NCI-H1092 treated with DMSO at 0.1 percent for 48 hours (cell line): ENCODE results near the gene MEF2A.

Source experiments
- DNase-seq: peaks from one replicate; lab custom pipeline; 2025; lab: John Stamatoyannopoulos, UW

MEF2A gene

DNA sequence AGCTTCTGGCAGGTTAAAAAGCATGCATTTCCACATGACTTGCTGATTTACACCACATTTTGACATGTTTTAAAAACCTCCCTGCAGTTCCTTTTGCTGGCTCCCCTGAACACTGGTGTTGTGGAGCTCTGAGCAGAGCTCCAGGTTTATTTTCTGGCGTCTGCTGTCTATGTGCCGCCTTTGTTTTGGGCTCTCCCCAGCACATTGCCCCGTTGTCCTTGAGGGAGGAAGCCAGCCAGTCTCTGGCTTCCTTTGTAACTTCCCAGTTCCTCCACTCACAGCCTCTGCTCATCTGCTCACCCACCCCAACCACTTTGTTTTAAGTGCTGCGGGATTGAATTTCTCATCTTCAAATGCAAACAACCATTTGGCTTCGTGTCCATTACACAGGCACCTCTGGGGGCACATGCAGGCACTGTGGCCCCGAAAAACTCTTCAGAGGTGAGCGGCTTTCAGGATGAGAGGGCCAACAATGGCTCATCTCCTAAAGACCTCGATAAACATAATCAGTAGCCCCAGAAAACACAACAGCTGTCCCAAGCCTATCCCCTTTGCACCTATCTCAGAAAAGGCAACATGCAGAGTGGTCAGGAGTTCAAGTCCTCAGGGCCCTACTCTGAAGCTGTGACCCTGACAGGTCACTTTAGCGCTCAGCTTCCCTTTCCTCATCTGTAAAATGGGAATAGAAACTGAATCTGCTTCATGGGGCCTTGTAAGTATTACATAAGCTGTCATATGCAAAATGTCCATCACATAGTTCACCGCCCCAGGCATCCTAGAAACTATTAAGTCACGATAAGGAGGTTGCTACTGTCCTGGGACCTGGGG is 1.3 kb upstream of the MEF2A start:
- DNase-seq = peak; percentile 47

DNA sequence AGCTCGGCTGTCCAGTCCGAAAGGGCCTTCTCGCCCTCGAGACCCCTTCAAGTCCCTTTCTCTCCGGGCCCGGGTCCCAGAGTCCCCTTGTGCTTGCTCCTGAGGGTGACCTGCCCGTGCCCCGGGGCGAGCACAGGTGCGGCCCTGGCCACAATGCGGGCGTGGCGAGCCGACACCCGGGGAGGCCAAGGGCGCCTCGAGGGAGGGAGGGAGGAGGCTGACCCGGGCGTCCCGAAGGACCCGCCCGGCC is 810 bp upstream of the MEF2A start:
- peak; percentile 19 for DNase-seq

DNA sequence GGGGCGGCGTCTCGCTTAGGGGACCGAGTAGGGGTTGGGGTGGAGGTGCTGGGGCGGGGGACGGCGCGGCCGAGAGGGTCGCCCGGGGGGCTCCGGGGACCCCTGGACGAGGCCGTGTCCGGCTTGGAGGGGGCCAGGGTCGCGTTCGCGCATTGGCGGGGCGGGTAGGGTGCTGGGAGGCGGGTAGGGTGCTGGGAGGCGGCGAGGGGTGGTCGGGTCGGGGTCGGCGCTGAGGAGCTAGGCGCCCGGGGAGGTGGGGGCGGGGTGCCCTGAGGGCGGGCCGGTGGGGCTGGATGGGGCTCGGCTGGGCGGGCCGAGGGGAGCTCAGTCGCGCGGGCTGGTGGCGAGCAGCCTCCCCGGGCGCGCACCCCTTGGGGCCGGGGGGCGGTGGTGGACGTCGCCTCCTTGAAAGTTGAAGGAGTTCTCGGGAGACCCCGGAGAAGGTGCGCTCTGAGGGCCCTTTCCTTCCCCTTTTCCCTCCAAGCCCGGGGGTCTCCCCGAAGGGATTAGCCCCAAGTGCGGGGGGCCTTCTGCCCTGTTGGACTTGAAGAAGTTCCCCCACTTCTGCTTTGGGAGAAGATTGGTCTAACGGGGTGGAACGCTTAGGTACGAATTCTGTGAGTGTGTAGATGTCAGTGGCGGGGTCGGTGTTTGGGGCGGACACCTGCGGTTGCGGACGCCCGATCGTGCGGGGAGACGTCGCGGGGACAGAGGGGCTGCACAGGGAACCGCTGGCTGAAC is 543 bp downstream of the MEF2A start:
- no peak for DNase-seq

DNA sequence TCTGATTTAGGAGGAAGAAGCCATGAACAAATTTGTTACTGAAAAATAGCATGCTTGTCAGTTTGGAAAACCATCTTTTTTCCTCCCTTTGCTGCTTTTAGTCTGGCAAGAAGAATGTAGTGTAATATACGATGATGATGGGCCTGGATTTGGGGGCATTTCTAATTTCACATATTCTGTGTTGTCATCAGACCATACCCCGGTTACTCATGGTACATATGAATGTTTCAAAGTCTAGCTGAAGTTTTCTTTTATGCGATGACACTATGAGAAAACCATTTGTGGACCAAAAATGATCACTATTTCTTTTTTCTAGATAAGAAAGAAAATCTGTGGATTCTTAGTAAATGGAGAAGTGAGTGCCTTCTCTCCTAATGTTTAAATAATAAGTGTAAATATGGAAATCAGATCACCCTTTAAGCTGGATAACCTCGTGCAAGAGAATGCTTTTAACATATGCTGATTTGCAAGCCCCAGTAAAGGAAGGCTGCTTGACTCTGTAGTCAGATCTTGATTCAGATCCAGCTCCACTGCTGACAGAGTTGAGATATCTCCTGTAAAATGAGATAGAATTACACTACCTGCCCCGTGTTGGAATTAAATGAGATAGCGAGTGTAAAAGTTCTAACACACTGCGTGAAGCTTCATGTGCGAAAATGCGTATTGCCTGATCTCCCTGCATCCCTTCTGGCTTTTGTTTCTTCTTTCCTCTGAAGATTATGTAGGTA is 3.0 kb downstream of the MEF2A start:
- DNase-seq = no peak

DNA sequence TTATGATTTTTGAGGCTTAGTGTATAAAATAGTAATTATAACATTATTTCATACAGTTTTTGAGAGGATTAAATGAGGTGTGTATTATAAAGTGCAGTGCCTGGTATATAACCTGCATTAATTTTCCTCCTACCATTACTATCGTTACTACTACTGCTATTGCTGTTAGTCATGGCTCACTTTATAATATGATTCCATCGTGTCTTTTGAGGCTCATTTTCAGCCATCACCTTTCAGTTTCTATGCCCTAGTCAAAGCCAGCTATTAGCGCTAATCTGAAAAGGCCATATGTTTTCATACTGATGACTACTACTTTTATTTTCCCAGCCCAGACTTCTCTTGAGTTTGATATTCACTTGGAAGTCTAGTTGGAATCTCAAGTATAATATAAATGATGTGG is 5.5 kb downstream of the MEF2A start:
- DNase-seq = no peak

DNA sequence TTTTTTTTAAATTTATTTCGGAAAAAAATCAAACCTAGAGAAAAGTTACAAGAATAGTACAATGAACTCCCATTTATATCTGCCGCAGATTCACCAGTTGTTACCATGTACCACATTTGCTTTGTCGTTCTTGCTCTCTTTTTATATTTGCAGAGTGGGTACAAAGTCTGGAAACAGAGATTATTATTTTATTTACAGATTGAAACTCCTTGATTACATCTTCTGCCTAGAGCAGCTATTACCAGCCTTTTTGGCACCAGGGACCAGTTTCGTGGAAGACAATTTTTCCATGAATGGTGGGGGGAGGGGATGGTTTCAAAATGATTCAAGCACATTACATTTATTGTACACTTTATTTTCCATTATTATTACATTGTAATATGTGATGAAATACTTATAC is 8.3 kb downstream of the MEF2A start:
- DNase-seq = no peak

DNA sequence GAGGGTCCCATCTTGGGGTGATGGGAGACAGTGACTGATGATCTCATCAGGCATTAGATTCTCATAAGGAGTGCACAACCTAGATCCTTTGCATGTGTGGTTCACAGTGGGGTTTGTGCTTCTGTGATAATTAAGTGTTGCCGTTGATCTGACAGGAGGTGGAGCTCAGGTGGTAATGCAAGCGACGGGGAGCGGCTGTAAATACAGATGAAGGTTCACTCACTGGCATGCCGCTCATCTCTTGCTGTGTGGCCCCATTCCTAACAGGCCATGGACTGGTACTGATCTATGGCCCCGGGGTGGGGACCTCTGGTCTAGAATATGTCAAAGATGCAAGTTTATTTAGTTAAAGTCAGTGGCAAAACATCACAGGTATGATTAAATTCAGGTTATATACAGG is 8.7 kb downstream of the MEF2A start:
- no peak for DNase-seq

DNA sequence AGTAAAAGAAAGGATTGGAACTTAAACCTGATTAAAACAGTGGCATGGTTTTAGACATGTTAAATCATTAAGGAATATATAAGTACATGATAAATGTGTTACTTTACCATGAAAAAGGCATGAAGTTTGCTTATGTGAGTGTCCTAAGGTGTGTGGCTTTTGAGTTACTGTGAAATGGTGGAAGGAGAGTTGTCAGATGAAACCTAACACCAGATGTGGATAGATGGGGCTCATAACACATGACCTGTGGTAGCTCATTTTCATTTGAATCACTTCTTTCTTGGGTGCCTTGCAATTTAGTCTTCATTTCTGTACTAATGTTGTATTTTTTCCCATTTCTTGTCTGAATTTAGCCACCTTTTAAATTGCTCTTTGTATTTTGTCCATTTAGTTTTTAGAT is 13.0 kb downstream of the MEF2A start:
- DNase-seq = no peak

DNA sequence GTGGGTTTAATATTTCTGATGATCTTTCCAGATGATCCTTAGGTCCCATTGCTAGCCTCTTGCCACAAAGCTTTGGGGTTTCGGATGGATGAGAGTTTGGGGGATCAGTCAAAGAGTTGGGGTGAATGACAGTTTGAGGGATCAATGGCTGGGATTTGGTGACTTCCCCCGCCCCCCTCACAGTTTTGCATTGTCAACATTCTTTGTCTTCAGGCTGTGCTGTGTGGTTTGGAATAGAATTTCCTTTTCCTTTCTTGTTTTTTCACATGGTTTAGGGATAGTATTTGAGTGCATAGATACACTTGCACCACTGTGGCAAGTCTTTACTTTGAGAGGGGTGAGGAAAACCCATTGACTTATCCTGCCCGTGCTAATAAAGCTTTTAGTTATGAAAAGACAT is 14.3 kb downstream of the MEF2A start:
- DNase-seq = no peak

DNA sequence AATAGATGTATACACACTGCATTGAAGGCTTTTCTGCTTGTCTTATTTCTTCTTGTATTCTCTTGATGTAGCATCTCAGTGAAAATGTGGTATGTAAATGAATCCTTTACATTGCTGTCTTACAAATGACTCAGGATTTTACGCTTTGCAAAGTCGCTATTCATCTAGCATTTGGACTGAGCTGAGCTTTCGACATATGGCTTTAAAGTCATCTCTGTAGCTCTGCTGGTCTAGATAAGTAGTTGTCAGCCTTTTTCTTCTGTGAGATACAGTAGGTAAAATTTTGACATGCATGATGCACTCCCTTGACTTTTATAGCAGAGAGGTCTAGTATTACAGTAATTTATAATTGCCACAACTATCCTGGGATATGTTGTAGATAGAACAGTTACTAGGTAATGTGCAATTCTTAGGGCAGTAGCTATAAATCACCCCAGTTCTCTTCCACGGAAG is 16.8 kb downstream of the MEF2A start:
- no peak for DNase-seq

DNA sequence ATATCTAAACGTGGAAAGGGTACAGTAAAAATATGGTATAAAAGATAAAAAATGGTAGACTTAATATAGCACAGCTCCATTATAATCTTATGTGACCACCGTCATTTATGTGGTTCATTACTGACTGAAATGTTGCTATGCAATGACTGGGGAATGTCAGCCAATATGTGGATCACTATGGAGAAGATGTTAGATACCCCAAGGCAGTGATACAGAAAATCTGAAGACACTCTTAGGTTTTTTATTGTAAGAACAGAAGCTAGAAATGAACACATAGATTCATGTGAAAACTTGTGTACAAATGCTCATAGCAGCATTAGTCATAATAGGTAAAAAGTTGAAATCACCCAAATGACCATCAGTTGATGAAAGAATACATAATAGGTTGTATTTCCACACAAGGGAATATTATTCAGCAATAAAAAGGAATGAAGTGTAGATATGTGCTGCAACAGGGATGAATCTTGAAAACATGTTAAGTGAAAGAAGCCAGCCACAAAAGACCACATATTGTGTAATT is 18.4 kb downstream of the MEF2A start:
- no peak for DNase-seq

DNA sequence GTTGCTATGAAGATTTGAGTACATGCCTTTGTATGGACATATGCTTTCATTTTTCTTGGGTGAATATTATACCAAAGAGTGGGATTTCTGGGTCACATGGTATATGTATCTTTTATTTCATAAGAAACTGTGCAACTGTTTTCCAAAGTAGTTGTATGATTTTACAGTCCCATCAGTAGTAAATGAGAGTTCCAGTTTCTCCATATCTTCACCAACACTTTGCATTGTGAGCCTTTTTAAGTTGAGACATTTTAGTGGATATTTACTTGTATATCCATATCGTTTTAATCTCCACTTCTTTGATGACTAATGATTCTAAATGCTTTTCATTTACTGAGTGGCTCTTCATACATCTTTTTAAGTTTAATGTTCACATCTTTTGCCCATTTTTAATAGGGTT is 20.3 kb downstream of the MEF2A start:
- DNase-seq = no peak

DNA sequence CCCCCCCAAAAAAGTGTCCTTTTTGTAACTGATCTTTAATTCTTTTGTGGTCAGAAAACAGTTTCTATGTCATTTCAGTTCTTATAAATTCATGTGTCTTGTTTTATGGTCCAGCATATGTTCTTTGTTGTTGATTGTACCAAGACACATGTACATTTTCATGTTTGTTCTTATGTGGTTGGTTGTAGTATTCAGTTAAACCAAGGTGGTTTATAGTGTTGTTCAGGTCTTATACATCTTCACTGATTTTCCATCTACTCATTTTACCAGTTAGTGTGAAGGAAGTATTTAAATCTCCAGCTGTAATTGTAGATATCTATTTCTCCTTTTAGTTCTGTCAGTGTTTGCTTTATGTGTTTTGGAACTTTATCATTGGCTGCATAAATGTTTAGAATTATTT is 24.0 kb downstream of the MEF2A start:
- DNase-seq = no peak

DNA sequence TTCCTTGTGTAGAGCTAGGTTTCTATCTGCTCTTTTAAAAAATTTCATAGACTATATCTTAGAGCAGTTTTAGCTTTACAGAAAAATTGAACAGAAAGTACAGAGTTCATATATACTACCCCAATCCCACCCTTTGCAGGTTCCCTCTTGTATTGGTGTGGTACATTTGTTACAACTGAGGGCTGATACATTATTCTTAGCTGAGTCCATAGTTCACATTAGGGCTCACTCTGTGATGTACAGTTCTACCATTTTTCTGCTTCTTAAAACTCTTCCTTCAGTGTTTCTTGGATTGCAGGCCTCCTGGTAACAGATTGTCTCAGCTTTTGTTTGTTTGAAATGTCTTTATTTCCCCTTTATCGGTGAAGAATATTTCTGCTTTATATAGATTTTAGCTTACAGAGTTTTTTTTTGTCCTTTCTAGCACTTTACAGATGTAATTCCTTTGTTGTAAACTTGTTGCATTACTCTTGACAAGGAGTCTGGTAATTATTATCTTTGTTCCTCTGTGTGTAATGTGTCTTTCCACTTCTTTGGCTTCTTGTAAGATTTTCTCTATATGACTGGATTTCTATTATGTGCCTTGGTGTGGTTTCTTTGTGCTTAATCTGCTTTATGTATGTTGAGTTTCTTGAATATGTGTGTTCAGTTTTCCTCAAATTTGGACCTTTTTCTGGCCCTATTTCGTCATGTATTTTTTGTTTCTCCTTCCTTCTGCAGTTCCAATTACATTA is 25.3 kb downstream of the MEF2A start:
- DNase-seq = no peak

DNA sequence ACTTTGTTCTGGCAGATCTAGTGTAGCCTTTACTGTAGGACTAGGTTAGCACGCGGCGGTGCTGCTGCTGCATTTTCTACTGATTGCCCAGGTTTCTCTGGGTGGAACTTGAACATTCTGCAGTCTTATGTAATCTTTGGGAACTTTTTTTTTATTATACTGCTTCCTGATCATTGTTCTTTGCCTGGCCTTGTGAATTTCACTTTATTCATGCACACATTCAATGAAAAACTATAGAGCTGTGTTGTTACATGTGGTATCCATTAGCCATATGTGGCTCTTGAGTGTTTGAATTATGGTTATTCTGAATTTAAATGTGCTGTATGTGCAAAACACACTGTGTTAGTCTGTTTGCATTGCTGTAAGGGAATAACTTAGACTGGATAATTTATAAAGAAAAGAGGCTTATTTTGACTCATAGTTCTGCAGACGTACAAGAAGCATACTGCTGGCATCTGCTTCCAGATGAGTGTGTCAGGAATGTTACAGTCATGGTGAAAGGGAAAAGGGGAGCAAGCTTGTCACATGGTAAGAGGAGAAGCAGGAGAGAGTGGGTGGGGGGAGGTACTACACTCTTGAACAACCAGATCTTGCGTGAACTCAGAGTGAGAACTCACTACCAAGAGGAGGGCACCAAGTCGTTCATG is 26.5 kb downstream of the MEF2A start:
- no peak for DNase-seq

DNA sequence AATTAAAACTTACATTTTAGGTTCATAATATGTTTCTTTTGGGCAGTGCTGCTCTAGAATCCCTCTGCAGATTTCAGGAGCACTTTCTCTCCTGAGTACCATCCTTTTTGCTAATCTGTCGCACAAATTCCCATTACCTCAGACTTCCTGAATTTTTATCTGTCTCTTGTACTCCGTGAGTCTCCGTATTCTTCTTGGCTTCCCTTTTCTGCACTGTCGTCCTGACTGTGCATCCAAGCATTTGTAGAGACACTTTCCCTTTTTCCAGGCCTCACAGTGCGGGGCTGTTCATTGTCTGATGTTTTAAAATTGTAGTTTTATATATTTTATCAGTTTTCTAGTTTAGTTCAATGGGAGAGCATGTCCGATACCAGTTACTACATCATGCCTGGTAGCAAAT is 27.3 kb downstream of the MEF2A start:
- no peak for DNase-seq

DNA sequence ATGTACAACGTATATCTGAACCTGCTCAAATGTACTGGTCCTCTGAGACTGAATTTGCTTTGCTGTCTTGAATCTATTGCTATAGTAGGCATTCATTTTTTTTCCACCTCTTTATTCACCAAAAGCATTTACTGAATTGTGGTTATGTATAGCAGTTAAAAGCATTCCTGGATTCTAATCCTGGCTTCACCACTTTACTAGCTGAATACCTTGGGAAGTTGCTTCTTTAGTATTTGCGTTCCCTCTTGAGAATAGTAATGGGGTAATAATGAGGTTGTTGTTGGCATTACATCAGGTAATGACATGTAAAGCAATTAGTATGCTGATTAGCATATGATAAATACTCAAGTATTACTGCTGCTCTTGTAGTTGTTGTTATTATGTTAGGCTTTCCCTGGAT is 29.1 kb downstream of the MEF2A start:
- no peak for DNase-seq

DNA sequence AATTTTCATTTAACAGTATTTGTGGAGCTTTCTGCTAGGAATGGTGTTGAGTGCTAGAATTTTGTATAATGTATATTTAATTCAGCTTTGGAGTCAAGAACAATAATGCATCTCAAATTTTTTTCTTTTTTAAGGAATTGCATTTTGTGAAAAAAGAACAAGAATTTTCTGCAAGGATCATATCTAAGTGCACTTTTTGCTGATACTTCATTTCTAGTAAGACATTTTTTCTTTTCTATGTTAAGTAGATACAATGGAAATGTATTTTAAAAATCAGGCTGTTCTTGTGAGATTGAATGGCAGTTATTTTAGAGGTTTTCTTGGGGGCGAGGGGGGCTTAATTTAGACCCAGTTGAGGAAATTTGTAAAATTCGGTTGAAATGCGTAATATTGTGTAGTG is 32.5 kb downstream of the MEF2A start:
- DNase-seq = no peak

DNA sequence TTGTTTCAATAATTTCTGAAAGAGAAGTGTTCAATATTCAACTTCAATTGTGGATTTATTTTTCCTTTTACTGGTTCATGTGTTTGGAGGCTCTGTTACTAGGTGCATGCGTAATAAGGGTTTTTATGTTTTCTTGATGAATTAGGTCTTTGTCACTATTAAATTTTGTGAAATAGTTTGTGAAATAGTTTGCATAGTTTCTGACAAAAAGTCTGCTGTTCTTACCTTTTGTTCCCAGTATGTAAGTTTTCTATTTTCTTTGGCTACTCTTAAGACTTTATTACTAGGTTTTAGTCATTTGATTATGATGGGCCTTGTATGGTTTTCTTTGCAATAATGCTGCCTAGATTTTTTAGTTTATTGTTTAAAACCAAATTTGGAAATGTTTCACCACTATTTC is 38.0 kb downstream of the MEF2A start:
- no peak for DNase-seq

DNA sequence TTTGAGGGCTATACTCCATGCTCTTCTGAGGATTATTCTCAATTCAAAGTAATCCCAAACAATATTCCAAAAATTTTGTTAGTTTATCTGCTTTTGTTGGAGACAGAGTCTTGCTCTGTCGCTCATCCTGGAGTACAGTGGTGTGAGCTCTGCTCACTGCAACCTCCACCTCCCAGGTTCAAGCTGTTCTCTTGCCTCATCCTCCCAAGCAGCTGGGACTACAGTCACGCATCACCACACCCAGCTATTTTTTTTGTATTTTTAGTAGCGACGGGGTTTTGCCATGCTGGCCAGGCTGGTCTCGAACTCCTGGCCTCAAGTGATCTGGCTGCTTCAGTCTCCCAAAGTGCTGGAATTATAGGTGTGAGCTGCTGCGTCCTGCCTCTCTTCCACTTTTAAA is 39.1 kb downstream of the MEF2A start:
- no peak for DNase-seq

DNA sequence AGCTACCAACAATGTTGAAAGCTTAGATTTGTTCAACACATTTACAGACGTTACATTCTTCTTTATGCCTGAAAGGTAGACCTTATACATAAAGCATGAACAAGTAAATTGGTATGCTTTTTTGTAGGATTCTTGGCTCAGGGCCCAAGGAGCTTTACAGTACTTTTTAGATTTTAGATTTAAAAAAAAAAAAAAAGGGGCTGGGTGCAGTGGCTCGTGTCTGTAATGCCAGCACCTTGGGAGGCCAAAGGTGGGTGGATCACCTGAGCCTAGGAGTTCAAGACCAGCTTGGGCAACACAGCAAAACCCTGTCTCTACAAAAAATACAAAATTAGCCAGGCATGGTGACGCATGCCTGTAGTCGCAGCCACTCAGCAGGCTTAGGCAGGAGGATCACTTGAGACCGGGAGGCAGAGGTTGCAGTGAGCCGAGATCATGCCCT is 39.7 kb downstream of the MEF2A start:
- DNase-seq = no peak

DNA sequence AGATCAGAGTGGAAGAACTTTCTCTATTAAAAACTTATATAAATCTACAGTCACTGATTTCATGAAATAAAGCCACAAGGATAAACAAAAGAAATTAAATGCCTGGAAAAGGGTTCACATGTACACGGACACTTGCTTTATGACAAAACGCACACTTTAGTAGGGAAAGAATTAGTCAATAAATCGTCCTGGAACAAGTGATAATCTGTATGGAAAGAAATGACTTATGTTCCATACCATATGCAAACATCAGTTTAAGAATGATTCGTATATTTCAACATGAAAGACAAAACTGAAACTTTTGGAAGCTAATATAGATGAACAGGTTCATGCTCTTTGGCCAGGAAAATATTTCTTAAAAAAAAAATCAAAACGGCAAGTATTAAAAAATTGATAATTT is 40.2 kb downstream of the MEF2A start:
- DNase-seq = no peak
